Limb (tissue), 2 donors: ENCODE data around the gene ODR4.
"Not testable (repeated sequence)": the region's sequence is repeated elsewhere in the genome, so short reads cannot be mapped to it uniquely, and the experiment has no call there.

ENCODE experiments used
- DNase-seq, 2 donors: peaks; one replicate each; pipeline ENCODE4 v3.0.0-alpha.2; 2016; ENCODE audit errors: extremely low spot score in 2 of 2

ODR4 gene

DNA sequence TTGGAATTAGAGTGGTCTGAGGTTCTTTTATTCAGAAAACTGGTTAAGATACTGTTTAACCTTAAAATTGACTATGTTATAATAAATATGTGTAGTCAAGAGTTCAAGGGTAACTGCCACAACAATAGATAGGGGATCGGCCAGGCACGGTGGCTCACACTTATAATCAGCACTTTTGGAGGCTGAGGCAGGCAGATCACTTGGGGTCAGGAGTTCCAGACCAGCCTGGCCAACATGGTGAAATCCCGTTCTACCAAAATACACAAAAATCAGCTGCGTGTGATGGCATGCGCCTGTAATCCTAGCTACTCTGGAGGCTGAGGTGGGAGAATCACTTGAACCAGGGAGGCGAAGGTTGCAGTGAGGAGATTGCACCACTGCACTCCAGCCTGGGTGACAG is 45.8 kb downstream of the ODR4 start:
- no peak for DNase-seq

DNA sequence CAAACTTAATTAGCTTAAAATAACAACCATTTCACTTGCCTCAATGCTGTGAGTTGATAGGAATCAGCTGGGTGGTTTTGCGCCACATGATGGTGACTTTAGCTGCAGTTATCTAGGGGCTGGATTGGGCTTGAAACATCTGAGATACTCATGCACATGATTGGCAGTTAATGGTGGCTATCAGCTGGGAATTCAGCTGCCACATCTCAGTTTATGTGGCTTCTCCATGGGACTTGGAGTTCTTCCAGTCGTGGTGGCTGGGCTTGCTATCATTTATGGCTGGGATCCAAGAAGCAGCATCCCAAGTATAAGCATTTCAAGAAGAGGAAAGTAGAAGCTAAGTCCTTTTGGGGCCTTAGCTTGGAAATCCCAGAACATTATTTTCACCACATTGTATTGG is 48.9 kb downstream of the ODR4 start:
- DNase-seq: no peak

DNA sequence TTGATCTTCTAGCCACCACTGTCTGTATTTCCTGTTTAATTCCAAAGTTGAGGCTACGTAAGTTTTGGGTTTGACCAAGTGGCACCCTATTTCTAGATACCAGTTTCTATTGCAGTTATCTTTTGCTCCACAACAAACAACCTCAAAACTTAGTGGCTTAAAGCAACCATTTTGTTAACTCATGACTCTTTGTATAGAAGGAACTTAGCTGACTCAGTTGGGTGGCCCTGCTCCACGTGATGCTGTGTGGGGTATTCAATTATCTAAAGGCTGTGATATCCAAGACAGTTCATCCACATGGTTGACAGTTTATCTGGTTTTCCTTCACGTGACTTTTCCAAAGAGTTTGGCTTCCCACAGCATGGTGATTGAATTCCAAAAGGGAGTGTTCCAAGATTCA is 50.5 kb downstream of the ODR4 start:
- DNase-seq: no peak

DNA sequence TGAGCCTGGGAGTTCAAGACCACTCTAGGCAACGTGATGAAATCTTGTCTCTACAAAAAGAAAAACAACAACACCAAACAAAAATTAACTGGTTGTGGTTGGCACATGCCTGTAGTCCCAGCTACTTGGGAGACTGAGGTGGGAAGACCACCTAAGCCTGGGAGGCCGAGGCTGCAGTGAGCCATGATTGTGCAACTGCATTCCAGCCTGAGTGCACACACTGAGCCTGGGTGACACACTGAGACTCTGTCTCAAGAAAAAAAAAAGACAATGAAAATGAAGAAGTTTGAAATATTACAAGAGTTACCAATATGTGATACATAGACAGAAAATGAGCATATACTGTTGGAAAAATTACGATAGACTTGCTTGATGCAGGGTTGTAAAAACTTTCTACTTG is 53.4 kb downstream of the ODR4 start:
- no peak for DNase-seq

DNA sequence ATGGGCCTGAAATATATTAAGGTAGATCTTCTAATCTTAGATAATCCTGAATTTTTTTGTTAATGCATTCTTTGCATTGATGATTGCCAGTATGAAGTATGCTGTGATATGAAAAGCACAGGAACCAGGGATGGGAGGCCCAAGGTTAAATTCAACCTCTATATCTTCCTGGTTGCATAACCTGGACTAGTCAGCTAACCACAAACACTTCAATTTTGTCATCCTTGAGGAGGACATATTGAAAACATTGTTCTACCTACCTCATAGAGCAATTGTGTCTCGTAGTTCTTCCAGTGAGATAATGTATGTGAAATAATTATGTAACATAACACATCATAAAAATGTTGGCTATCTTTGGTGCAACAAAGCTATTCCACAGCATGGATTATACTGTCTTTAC is 59.7 kb downstream of the ODR4 start:
- DNase-seq: no peak

DNA sequence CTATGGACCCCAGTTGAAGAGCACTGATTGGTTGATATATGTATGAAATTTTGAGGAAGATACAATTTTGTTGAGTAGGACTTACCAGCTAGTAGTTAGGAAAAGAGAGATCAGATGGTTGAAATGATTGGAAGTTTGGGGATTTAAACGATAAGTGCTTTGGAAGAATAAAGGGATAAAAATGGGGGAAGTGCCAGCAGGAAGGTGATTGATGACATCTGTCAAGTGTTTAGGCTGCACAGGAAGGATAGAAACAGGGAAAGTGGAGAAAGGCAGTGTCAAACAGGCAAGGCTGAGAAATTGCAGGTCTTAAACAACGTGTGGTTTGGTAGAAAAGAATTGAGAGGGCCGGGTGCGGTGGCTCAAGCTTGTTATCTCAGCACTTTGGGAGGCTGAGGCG is 62.9 kb downstream of the ODR4 start:
- DNase-seq: no peak

DNA sequence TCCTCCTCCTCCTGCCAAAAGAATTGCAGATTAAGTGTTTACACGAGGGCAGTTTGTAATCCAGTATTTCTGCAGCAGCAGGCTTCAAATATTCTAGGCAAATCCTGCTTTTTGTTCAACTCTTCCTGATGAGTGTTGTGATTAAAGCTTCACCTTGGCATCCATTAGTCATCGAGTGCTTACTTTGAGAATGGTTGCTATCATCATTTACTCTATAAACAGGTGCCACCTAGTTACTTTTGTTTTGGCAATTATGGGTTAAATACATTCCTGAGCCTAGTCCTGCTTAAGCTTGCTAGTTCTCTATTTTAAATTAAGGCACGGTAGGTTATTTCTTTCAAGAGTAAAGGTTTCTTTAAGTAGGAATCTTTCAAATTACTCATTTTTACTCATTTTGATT is 64.9 kb downstream of the ODR4 start:
- no peak for DNase-seq

DNA sequence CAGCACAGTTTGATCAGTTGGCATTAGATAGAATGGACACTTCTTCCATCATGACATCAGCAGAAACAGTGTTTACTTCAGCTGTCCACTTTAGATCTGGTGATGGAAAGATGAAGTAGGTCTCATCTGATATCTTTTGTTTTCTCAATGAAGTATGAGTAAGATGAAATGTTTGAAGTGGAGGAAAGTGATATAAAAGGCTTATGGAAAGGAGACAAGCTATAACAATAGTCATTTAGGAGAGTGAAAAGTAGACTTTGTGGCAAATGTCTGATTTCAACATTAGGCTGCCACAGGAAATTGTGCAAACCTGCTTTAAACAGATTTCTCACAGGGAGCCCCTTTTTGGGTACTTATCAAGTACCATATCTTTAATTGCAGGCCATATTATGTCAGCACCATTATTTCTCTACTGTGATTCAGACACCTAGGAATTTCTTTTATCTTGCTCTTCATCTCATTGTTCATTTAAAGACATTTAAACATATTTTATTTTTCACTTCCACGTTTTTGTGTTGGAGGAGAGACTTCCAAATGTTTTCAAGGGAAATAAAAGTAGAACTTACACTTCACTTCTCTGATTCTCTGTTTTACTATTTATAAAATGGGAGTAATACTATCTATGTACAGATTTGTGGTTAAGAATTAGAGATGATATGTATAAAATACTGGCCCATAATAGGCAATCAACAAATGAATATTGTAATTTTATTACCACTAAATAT is 67.2 kb downstream of the ODR4 start:
- no peak for DNase-seq

DNA sequence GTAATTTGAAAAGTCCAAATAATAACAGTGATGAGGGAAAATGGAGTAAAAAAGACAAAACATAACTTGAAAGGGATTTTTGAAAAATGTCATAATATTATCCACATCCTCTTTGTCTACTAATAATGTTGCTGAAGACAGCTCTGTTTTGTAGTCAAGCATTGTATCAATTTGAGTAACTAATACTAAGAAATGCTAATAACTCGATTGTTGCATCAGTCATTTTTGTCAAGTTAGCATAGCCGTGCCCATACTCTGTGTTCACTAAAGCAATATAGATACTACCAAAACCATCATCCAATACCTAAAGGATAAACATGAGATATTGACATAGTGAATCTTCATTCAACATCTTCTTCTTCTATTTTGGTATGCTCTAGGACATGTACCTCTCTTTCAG is 68.0 kb downstream of the ODR4 start:
- DNase-seq: no peak

DNA sequence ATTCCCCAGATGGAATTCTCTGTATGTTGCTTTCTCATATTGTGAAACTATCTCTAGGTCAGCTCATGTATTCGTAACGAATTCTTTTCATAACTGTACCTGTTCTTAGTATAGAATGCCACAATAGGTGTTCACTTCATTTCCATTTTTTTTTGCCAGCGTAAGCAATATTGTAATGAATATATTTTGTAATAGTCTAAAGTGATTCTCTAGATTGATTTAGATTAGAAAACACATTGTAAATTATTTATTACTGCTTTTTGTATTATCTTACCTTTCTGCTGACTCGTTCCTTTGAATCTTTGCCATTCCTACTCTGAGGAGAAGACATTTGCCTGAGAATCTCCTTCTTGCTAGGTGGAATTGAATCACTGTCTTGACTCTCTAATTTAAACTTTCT is 70.5 kb downstream of the ODR4 start:
- no peak for DNase-seq

DNA sequence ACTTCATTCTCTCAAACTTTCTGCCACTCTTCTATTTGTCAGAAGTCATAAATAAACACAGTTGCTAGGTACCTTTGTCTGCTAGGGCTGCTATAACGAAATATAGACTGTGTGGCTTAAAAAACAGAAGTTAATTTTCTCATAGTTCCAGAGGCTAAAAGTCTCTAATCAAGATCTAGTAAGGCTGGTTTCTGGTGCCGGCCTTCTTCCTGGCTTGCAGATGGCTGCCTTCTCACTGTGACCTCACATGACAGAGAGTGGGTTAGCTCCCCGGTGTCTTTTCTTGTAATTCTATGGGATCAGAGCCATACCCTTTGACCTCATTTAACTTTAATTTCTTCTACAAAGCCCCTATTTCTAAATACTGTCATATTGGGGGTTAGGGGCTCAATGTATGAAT is 79.3 kb downstream of the ODR4 start:
- no peak for DNase-seq

DNA sequence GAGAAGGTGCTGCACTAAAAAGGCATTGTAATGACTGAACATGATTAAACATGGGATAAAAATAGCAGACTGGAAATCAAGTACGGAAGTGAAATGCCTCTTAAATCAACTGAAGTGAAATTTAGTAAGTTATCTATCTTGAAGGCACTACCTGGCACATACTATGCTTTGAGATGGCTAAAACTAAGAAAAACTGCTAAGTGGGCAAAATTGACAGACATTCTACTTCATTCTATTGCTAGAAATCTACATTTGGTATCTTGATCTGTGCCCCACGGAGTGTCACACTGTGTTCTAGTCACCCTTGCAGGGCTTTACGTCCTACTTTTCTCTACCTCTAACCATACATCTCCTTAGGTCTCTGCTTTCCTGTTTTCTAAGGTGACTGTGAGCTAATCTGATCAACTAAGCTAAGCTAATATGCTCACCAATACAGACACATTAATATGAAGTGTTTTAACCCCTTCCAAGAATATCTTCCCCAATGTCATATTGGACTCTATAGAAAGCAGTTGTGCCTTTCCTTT is 81.2 kb downstream of the ODR4 start:
- DNase-seq: no peak

DNA sequence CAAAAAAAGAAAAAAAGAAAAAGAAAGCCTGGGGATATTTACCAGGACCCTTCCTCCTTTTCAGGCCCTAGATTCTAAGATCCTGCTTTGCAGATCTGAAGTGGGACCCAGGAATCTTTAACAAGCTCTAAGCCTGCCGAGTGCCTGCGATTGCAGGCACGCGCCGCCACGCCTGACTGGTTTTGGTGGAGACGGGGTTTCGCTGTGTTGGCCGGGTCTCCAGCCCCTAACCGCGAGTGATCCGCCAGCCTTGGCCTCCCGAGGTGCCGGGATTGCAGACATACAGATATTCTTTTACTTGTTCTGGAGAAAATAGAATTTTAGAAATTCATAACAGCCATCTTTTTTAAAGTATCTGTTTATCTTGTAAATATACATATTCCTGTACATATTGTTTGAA is 83.5 kb downstream of the ODR4 start:
- DNase-seq: not testable (repeated sequence)

DNA sequence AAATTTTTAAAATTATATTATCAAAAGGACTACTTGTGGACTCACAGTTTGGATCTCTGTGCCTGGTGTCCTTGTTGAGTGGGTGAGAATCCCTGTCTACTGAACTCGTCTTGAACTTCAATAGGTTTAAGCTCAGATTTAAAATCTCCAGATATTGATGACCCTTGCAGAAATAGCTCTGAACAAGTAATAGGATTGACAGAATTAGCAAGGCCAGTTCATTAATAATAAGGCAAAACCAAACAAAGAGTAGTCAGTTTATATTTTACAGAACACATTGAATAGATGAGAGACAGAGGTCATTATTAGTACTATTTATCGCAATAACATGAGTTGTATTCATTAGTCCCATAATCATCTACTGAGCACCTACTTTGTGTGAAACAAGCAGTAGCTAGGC is 85.4 kb downstream of the ODR4 start, which contains the start of gene PDC:
TSS of gene PDC (minus strand) at position 101 of the 400 bp plus-strand sequence. CDS start 11,655 bp downstream, outside the sequence.
- no peak for DNase-seq

DNA sequence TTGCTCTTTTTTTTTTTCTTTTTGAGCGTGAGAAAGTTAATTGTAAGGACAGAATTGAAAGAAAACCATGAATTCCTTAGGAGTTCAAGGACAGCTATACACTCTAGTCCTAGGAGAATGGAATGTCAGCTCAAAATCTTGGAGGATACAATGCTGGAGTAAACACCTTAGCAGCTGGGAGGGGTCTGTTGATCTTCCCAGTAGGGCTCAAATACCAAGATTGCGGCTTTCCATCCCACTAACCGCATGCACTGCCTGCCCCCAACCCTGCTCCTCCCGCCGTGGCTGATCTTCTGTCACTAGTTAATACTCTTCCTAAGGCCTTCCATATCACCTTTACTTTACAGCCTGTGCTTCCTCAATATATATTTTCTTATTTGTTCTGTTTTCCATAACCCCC is 87.9 kb downstream of the ODR4 start:
- DNase-seq: no peak

DNA sequence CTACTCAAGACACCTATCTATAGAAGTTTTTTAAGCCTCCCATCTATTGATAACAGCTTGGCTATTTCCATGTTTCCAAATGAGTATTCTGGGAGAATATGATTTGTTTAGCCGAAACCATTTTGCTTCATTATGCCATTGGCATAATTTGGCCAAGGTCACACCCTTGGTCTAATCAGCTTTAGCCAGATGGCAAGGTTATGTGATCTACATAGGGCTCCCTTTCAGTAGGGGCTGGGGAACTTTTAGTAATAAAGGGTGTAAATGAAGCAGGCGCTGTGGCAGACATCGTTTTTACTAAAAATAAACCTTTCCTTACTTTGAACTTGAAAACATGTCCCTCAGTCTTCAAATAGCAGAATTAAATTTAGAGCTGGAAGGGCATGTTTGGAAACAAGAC is 88.3 kb downstream of the ODR4 start:
- no peak for DNase-seq

DNA sequence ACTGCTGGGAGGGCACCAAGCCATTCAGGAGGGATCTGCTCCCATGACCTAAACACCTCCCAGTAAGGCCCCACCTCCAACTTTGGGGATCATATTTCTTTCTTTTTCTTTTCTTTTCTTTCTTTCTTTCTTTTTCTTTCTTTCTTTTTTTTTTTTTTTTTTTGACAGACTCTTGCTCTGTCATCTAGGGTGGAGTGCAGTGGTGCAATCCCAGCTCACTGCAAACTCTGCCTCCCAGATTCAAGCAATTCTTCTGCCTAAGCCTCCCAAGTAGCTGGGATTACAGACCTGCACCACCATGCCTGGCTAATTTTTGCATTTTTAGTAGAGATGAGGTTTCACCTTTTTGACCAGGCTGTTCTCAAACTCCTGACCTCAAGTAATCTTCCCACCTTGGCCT is 89.9 kb downstream of the ODR4 start:
- not testable (repeated sequence) for DNase-seq

DNA sequence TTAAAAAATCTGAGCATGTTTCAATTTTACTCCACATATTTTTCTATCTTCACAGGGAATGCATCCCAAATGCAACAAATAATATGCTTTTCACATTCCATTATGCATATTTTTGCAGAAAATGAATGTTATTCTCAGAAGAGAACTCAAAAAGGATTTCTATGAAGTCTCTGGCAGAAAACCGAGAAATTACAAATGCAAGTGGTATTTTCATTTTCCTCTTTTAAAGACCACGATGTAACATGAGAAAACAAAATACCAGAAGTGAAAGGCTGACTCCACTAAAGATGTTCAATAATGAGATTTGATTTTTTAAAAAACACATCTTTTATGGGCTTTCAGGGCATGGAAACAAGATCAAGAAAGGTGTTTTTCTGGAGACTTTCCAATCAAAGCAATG is 90.3 kb downstream of the ODR4 start:
- DNase-seq: no peak
